HepG2 (cell line): ENCODE measurements around the gene WHAMM. TPM values are rescaled to one million over a fixed set of nuclear protein-coding genes. Genes with fewer than 3 reads are reported as not detected.
A peak's percentile ranks its signal among the peaks of the same experiment; 100 is the strongest.

Source experiments
- ATAC-seq: fragments of 200-7000 bp; cut with Tn5 transposase; 3 replicates; pipeline ENCODE4 v1.9.1; 2020; ENCODE audit warnings: mild to moderate bottlenecking, moderate library complexity
- BruUV-seq: library from RNA; stranded (reverse); fragments of 400-500 nt; replicated peaks from 2 replicates; lab custom pipeline; 2021; lab: Mats Ljungman, UMichigan
- CTCF ChIA-PET: fragments of 300-600 bp; formaldehyde crosslinking; extraction: SDS; loops from one replicate; lab custom pipeline; 2021; ENCODE audit warnings: low total read pairs, inconsistent platforms, low intra/inter-chr PET ratio; lab: Yijun Ruan, JAX
- POLR2A ChIA-PET: fragments of 350-600 bp; sonication (Branson Sonifier 250); formaldehyde crosslinking; loops from one replicate; lab custom pipeline; 2020; ENCODE audit warnings: antibody characterized with exemption, inconsistent platforms; lab: Yijun Ruan, JAX
- DNase-seq: peaks from one replicate; pipeline ENCODE4 v3.0.0-alpha.2; 2015; ENCODE audit warnings: low spot score
- FAIRE-seq: peaks from 3 replicates; lab custom pipeline; 2011; peaks lifted over from hg19 to GRCh38; lab: Jason Lieb, UNC
- H2AFZ ChIP-seq: one replicate; pipeline ENCODE4 v1.6.1; 2011; ENCODE audit warnings: low read length, inconsistent platforms
- H3K27ac ChIP-seq: fragments of 300-600 bp; 3 replicates; pipeline ENCODE4 v1.8.0; 2011; ENCODE audit warnings: mixed run types, mild to moderate bottlenecking, mixed read lengths, low read length, inconsistent platforms; ENCODE audit not compliant: insufficient read depth; ENCODE audit errors: extremely low read length
- H3K27me3 ChIP-seq, 2 experiments: fragments of 200-600 bp in 1 of 2; 2 replicates in 1 of 2; 3 replicates in 1 of 2; pipeline versions ENCODE4 v1.6.0 to v1.8.0; 2011; ENCODE audit warnings: low read length in 2 of 2, mild to moderate bottlenecking in 2 of 2, moderate library complexity in 2 of 2, inconsistent platforms in 1 of 2; ENCODE audit not compliant: insufficient read depth in 2 of 2, control insufficient read depth in 1 of 2
- H3K36me3 ChIP-seq, 2 experiments: fragments of 200-600 bp in 1 of 2; replicated peaks in 1 of 2; 2 replicates in 1 of 2; 3 replicates in 1 of 2; pipeline versions ENCODE4 v1.5.1 to v1.8.0; 2011; ENCODE audit warnings: low read length in 2 of 2, inconsistent platforms in 1 of 2; ENCODE audit not compliant: insufficient read depth in 2 of 2, control insufficient read depth in 1 of 2
- H3K4me1 ChIP-seq: 2 replicates; pipeline ENCODE4 v1.5.1; 2012; ENCODE audit warnings: low read length, inconsistent platforms; ENCODE audit not compliant: insufficient read depth
- H3K4me2 ChIP-seq: 2 replicates; pipeline ENCODE4 v1.6.0; 2011; ENCODE audit warnings: low read depth, low read length, inconsistent platforms
- H3K4me3 ChIP-seq, 3 experiments: fragments of 200-600 bp in 1 of 3; sonication (generic), shearing (Covaris generic) in 1 of 3; replicated peaks in 1 of 3; 2 replicates each; pipeline ENCODE4 v1.5.1; 2011 to 2016; ENCODE audit warnings: low read length in 3 of 3, inconsistent platforms in 2 of 3, low read depth in 2 of 3, mild to moderate bottlenecking in 2 of 3, control low read depth in 1 of 3, mixed read lengths in 1 of 3; ENCODE audit not compliant: insufficient read depth in 1 of 3
- H3K79me2 ChIP-seq: one replicate; pipeline ENCODE4 v1.6.1; 2011; ENCODE audit warnings: low read length, inconsistent platforms; ENCODE audit not compliant: insufficient read depth
- H3K9ac ChIP-seq: 2 replicates; pipeline ENCODE4 v1.6.0; 2011; ENCODE audit warnings: mild to moderate bottlenecking, low read depth, low read length, inconsistent platforms; ENCODE audit not compliant: insufficient read depth
- H3K9me3 ChIP-seq: 2 replicates; pipeline ENCODE4 v1.5.1; 2012; ENCODE audit warnings: mild to moderate bottlenecking, low read length
- H4K20me1 ChIP-seq: 2 replicates; pipeline ENCODE4 v1.6.0; 2011; ENCODE audit warnings: inconsistent platforms, mild to moderate bottlenecking, low read length, moderate library complexity; ENCODE audit not compliant: insufficient read depth
- ARID2 ChIP-seq: sonication (generic); formaldehyde crosslinking; IDR thresholded peaks from 2 replicates; pipeline ENCODE4 v1.8.1; 2022; ENCODE audit warnings: mild to moderate bottlenecking, missing genetic modification reagents, borderline replicate concordance
- ASH2L ChIP-seq: fragments of 300-600, 200-600 bp; sonication (generic); IDR thresholded peaks from 2 replicates; pipeline ENCODE4 v1.7.0; 2017; ENCODE audit warnings: low read depth, mild to moderate bottlenecking, moderate library complexity, mixed read lengths, low read length; ENCODE audit not compliant: insufficient read length
- HDAC6 ChIP-seq: fragments of 200-600 bp; sonication (generic); IDR thresholded peaks from 2 replicates; pipeline ENCODE4 v1.7.0; 2017; ENCODE audit warnings: mild to moderate bottlenecking, antibody characterized with exemption, low read length, low read depth
- KDM5A ChIP-seq: fragments of 200-600 bp; sonication (generic); IDR thresholded peaks from 2 replicates; pipeline ENCODE4 v1.7.0; 2018; ENCODE audit warnings: antibody characterized with exemption, mild to moderate bottlenecking, low read length, borderline replicate concordance
- NFIC ChIP-seq: IDR thresholded peaks from 2 replicates; pipeline ENCODE4 v1.6.1; 2012; ENCODE audit warnings: mild to moderate bottlenecking, low read length, inconsistent platforms
- PHF21A ChIP-seq: sonication (generic); formaldehyde crosslinking; IDR thresholded peaks from 2 replicates; pipeline ENCODE4 v1.5.0; 2020; ENCODE audit warnings: mild to moderate bottlenecking, missing genetic modification reagents
- POGZ ChIP-seq: sonication (generic); formaldehyde crosslinking; IDR thresholded peaks from 2 replicates; pipeline ENCODE4 v1.4.0; 2020; ENCODE audit warnings: mild to moderate bottlenecking, missing genetic modification reagents
- ZNF678 ChIP-seq: sonication (generic); formaldehyde crosslinking; IDR thresholded peaks from 2 replicates; pipeline ENCODE4 v1.4.0; 2020; ENCODE audit warnings: mild to moderate bottlenecking, missing genetic modification reagents
- WGBS: methylation state at CpG from one replicate; pipeline ENCODE4 v1.1.6; 2017; ENCODE audit warnings: low lambda C conversion rate; 5-methylcytosine and 5-hydroxymethylcytosine counted together
- in situ Hi-C: cut with HindIII; loops from 2 replicates; pipeline ENCODE4 v1.10.0; 2017; ENCODE audit warnings: low pct_unique_long_range_greater_than_20kb; ENCODE audit not compliant: extremely low pct_ligation_motif_present
- intact Hi-C: fragments of 100-400 bp; cut with micrococcal nuclease; formaldehyde crosslinking; loops from one replicate; pipeline ENCODE4 v1.10.0; 2022; ENCODE audit not compliant: unreplicated experiment
- polyA plus RNA-seq, 8 experiments: library from polyadenylated mRNA; depleted of rRNA in 3 of 8; stranded (reverse) in 7 of 8; unstranded in 1 of 8; fragments of >200 nt; fragmentation: Illumina TruSeq in 4 of 8; extraction: Trizol in 4 of 8; gene quantifications; 2 replicates each; pipeline versions ENCODE4 v1.2.1 to v1.2.3, GENCODE V29; 2011 to 2016; ENCODE audit warnings: low read depth in 4 of 8, missing spikeins in 1 of 8, mixed read lengths in 1 of 8; ENCODE audit not compliant: insufficient read depth in 1 of 8
- total RNA-seq, 5 experiments: library from RNA; depleted of rRNA; stranded (reverse); fragments of >200 nt; fragmentation: Illumina TruSeq; extraction: Trizol; gene quantifications; 2 replicates each; pipeline ENCODE4 v1.2.3, GENCODE V29; 2016; ENCODE audit warnings: low read depth in 1 of 5
- TF ChIP-seq, protein P1 (sequence below): IDR thresholded peaks from 2 replicates; pipeline ENCODE4 v1.6.1; 2016
- TF ChIP-seq, protein P2 (sequence below): sonication (generic); formaldehyde crosslinking; IDR thresholded peaks from 2 replicates; pipeline ENCODE4 v1.5.1; 2020; ENCODE audit warnings: mild to moderate bottlenecking, missing genetic modification reagents, moderate library complexity

Gene WHAMM
- total and polyA plus RNA-seq, 2 of the 13 experiments (the other 11 are each of a cell fraction or from before 2014, with no cell fraction given), result 2.9 to 3.0 TPM

DNA sequence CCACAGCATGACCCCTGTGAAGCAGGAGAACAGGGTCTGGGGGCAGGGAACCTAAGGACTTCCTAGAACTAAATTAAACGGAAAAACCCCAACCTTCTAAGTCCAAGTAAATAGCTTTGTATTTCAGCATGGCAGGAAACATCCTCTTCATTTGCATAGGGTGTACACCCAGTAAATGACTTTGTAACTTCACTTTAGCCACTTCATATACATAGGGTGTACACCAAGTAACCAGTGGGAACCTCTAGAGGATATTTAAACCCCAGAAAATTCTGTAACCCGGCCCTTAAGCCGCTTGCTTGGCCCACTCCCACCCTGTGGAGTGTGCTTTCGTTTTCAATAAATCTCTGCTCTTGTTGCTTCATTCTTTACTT is 45.3 kb upstream of the WHAMM start:
- H3K4me2 ChIP-seq, result peak overlapping the region; percentile 74
- FAIRE-seq (no peak), ATAC-seq (peak; percentile 32), DNase-seq (no peak)
- no peaks in the 10 kb centered on the region for H4K20me1 ChIP-seq
- intact Hi-C loops, result loop anchor here (2.0 kb wide), 1 partner anchor 45 kb away; the partner anchor contains the start of gene WHAMM
- H3K9me3 ChIP-seq, result no peaks in the 10 kb centered on the region
- ChIA-PET POLR2A (interaction anchor here (1.1 to 3.2 kb wide), 2 partner anchors 13 to 224 kb away, joined by 3 to 22 read pairs; partner anchors contain the start of gene RPS17), CTCF (no interaction called here)
- no peak overlapping the region for H2AFZ ChIP-seq
- H3K27me3 ChIP-seq, result no peaks in the 10 kb centered on the region
- H3K79me2 ChIP-seq, result no peaks in the 10 kb centered on the region
- peaks cover 47% of the 10 kb centered on the region for H3K4me1 ChIP-seq
- H3K27ac ChIP-seq, result peak overlapping the region; percentile 63
- H3K4me3 ChIP-seq, result peak overlapping the region in 1 of 3 experiments; percentile 39; a peak in 1 of 6 replicates
- peak overlapping the region; percentile 37; the same call in 1 of the 2 replicates for H3K9ac ChIP-seq
- peaks cover 2 to 16% of the 10 kb centered on the region in 2 experiments; a peak in 3 of 5 replicates for H3K36me3 ChIP-seq
- WGBS, result 71% methylated on average over 4 of the region's 4 CpGs
- in situ Hi-C loops, result no loop called here
- no TSS peak for BruUV-seq
- TF ChIP-seq POGZ (CRISPR knock-in tag) (0 out of 2 replicates have a peak, but pooled peaks have one; percentile 9), PHF21A (CRISPR knock-in tag) (0 out of 2 replicates have a peak, but pooled peaks have one; percentile 2), KDM5A (no peak), ASH2L (peak; percentile 7)

DNA sequence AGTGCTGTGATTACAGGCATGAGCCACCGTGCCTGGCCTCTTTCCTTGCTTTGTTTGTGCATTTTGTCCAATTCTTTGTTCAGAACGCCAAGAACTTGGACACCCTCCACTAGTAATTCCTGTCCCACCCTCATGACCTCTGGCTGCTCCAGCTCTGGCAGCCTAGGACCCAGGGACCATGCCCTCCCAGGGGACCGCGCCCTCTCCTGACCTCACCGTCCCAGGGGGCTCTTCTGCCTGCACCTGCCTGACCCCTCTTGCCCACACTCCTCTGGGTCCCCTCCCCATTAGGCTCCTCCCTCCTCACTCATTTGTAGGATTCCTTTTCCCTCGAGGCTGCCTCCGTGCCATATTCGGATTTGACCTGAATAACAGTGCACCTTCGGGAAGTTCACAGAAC is 44.7 kb upstream of the WHAMM start:
- H3K4me1 ChIP-seq, result peaks cover 47% of the 10 kb centered on the region
- no peak for FAIRE-seq
- no peak for ATAC-seq
- no peak overlapping the region for H3K4me2 ChIP-seq
- intact Hi-C loops, result loop anchor here (2.0 kb wide), 1 partner anchor 44 kb away; the partner anchor contains the start of gene WHAMM
- CTCF ChIA-PET, result no interaction called here
- peaks cover 2 to 13% of the 10 kb centered on the region in 2 experiments; a peak in 2 of 5 replicates for H3K36me3 ChIP-seq
- H2AFZ ChIP-seq, result no peak overlapping the region
- no peak overlapping the region for H3K4me3 ChIP-seq
- no peaks in the 10 kb centered on the region for H3K27me3 ChIP-seq
- no peaks in the 10 kb centered on the region for H3K79me2 ChIP-seq
- no peaks in the 10 kb centered on the region for H3K9me3 ChIP-seq
- no TSS peak for BruUV-seq
- 96% methylated on average over 9 of the region's 9 CpGs for WGBS
- TF ChIP-seq ZNF678 (CRISPR knock-in tag), result no peak
- TF ChIP-seq ARID2 (CRISPR knock-in tag), result no peak
- TF ChIP-seq NFIC, result no peak
- TF ChIP-seq, protein P1, sequence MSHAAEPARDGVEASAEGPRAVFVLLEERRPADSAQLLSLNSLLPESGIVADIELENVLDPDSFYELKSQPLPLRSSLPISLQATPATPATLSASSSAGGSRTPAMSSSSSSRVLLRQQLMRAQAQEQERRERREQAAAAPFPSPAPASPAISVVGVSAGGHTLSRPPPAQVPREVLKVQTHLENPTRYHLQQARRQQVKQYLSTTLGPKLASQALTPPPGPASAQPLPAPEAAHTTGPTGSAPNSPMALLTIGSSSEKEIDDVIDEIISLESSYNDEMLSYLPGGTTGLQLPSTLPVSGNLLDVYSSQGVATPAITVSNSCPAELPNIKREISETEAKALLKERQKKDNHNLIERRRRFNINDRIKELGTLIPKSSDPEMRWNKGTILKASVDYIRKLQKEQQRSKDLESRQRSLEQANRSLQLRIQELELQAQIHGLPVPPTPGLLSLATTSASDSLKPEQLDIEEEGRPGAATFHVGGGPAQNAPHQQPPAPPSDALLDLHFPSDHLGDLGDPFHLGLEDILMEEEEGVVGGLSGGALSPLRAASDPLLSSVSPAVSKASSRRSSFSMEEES (CRISPR knock-in tag), result no peak
- TF ChIP-seq HDAC6, result no peak
- TF ChIP-seq, protein P2, sequence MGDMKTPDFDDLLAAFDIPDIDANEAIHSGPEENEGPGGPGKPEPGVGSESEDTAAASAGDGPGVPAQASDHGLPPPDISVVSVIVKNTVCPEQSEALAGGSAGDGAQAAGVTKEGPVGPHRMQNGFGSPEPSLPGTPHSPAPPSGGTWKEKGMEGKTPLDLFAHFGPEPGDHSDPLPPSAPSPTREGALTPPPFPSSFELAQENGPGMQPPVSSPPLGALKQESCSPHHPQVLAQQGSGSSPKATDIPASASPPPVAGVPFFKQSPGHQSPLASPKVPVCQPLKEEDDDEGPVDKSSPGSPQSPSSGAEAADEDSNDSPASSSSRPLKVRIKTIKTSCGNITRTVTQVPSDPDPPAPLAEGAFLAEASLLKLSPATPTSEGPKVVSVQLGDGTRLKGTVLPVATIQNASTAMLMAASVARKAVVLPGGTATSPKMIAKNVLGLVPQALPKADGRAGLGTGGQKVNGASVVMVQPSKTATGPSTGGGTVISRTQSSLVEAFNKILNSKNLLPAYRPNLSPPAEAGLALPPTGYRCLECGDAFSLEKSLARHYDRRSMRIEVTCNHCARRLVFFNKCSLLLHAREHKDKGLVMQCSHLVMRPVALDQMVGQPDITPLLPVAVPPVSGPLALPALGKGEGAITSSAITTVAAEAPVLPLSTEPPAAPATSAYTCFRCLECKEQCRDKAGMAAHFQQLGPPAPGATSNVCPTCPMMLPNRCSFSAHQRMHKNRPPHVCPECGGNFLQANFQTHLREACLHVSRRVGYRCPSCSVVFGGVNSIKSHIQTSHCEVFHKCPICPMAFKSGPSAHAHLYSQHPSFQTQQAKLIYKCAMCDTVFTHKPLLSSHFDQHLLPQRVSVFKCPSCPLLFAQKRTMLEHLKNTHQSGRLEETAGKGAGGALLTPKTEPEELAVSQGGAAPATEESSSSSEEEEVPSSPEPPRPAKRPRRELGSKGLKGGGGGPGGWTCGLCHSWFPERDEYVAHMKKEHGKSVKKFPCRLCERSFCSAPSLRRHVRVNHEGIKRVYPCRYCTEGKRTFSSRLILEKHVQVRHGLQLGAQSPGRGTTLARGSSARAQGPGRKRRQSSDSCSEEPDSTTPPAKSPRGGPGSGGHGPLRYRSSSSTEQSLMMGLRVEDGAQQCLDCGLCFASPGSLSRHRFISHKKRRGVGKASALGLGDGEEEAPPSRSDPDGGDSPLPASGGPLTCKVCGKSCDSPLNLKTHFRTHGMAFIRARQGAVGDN, result 0 out of 2 replicates have a peak, but pooled peaks have one; percentile 16
- TF ChIP-seq, all 625 proteins: peak for 1
- in situ Hi-C loops, result no loop called here
- DNase-seq, result no peak
- no peak overlapping the region for H3K9ac ChIP-seq
- H4K20me1 ChIP-seq, result no peaks in the 10 kb centered on the region
- POLR2A ChIA-PET, result no interaction called here
- H3K27ac ChIP-seq, result no peak overlapping the region
